Measurements from ENCODE around the gene RALGPS1.
"Not testable (repeated sequence)": the region's sequence is repeated elsewhere in the genome, so short reads cannot be mapped to it uniquely, and the experiment has no call there.

RALGPS1 gene

GRCh38 chr9:127162864-127163365 is 248.3 kb downstream of the RALGPS1 start:
- peak; percentile 17 for DNase-seq

DNA sequence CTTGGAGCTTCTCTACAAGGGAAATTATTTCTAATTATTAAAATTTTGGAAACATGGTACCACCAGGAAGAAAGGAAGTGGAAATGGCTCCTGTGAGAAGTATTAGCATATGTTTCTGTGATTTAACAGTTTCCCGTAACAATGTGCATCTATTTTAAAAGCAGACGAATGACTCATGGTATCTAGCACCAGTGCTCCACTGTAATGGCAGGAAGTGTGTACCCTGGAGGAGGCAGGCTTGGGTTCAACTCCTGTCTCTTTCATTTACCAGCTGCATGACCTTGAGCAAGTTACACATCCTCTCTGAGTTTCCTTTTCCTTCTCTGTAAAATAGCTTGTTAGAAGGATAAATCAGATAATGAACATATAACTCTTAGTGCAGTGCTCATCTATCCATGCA is 248.8 kb downstream of the RALGPS1 start:
- DNase-seq, result peak; percentile 34

- DNase-seq, result peak; percentile 10
Observed at GRCh38 chr9:127165116-127165515, 250.5 kb downstream of the RALGPS1 start.

DNA sequence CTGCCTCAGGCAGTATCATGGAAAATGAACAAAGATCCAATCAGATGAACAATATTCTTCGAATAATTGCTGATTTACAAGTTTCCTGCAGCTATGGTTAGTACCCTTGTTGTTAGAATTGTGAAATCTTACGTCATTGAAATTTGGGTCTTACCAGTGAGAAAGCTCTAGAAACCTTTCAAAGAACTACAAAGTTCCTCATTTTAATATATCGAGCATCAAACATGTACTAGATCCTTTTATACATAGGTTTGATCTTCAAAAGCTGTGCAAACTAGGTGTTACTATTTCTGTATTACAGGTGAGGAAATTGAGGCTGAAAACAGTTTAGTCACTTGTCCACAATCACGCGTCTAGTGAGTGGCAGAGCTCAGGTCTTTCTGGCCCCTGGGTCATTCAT is 251.5 kb downstream of the RALGPS1 start:
- DNase-seq, result no peak

DNA sequence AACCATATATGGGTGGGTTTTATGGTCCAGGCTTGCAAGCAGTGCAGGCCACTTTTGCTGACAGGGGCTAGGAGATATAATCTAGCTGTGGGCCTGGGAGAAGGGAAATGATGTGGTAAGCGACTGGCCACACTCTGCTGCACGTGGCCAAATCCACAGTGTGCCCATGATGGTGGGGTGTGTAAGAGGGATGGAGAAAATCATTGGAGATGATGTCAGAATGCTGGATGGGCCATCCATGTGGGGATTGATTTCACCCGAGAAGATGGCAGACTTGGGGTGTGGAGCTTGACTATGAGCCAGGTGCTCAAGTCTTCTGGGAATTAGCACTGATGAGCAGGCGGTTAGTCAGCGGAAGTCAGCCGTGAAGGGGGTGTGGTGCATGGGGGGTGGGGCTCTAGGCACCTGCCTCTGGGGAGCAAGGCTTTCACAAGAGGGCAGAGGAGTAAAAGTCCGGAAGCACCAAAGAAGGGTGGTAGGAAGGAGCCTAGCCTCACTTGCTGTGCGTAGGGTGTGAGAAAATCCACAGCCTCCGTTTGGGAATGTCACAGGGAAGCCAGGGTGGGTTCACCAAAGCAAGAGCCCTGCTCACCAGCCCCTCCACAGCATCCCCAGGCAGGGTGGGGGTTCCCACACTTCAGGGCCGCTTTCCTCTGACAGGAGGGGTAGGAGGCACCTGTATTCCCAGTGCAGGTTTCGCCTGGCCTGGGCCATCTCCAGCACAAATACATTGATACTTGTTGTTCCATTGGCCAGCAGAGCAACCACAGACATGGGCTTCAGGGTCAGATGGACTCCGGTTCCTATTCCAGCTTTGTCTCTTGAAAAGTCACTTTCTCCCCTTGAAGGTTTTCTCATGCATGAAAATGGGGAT is 252.3 kb downstream of the RALGPS1 start:
- DNase-seq, result no peak

- DNase-seq, result no peak
Observed at GRCh38 chr9:127167560-127168326, 253.2 kb downstream of the RALGPS1 start.

GRCh38 chr9:127168756-127169574 is 254.4 kb downstream of the RALGPS1 start:
- DNase-seq, result no peak

GRCh38 chr9:127169575-127169883 is 254.9 kb downstream of the RALGPS1 start:
- DNase-seq, result no peak

GRCh38 chr9:127170103-127170502 is 255.5 kb downstream of the RALGPS1 start:
- no peak for DNase-seq

GRCh38 chr9:127170652-127171051 is 256.1 kb downstream of the RALGPS1 start:
- DNase-seq, result no peak

- DNase-seq, result not testable (repeated sequence)
Observed at GRCh38 chr9:127171348-127171747, 256.8 kb downstream of the RALGPS1 start.

DNA sequence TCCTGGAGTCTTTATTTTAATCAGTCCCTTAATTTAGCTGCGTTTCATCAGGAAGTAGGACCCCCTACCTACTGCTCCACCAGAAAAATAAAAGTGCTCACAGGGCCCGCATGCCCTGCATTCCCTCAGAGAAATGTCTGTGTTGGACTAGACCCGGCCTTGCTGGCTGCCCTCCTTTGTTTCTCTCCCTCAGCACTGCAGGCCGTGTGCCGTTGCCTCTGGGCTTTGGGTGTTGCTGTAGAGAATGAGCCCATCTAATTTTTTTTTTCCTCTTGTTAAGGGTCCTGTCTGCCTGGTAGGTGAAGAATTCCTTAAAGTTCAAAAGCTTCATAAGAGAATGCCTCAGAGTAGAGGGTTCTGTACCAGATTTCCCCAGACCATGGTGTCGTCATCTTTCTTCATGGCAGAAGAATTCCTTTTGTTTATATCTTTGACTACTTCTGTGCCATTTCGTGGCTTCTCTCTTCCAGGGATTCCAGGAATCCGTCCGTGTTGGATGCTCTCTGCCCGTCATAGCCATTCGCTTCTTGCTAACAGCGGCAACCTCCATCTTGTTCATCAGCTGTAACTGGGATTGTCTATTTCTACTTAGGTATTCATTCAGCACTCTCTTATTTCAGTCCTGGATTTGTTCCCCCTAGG is 257.6 kb downstream of the RALGPS1 start:
- DNase-seq, result no peak

- DNase-seq, result no peak
Observed at GRCh38 chr9:127173063-127173462, 258.5 kb downstream of the RALGPS1 start.

GRCh38 chr9:127174386-127175318 is 260.1 kb downstream of the RALGPS1 start:
- peak; percentile 19 for DNase-seq

GRCh38 chr9:127175319-127175715 is 260.7 kb downstream of the RALGPS1 start:
- DNase-seq, result no peak

DNA sequence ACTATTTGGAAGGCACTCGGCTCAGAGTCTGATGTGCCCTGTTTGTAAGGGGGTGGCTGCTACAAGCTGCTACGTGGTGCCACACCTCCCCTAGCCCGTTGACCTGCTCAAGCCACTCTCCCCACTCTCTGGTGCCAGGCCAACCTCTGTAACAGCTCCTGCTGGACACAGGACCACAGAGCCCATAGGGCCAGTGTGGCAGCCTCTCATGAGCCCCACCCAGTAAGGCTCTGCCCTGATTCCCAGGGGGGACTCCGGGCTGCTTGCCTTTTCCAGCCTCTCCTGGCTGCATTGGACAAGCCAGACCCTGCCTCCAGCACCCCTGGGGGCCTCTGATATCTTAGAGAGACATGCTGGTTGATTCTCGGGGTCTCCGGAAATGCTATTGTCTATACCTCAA is 261.2 kb downstream of the RALGPS1 start:
- DNase-seq, result no peak

GRCh38 chr9:127176631-127177030 is 262.0 kb downstream of the RALGPS1 start:
- DNase-seq, result peak; percentile 12

- peak; percentile 23 for DNase-seq
Observed at GRCh38 chr9:127177231-127177630, 262.6 kb downstream of the RALGPS1 start.

DNA sequence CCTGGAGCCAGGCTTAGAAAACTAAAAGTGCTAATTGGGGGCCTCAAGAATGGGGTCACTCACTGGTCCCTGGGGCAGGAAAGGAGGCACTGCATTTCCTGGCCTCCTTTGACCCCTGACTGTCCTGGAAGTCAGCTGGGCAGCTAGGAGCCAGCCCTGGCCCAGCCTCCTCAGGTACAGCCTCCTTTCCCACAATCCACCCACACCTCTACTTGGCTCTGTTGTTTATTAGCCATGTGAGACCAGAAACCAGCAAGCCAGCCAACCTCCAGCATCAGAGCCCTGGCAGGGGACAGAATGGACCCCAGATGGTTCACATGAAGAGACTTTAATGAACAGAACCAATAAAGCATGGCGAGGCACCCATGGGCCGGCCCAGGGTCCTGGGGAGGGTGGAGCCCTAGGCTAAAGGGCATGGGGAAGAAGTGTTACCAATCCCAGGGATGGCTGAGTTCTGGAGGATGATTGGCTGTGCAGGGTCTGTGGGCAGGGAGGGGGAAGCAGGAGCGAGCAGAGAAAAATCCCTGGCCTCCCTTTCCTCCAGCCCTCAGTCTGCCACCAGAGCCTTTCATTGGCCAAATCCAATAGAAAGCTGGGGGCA is 263.2 kb downstream of the RALGPS1 start:
- peak; percentile 18 for DNase-seq

DNA sequence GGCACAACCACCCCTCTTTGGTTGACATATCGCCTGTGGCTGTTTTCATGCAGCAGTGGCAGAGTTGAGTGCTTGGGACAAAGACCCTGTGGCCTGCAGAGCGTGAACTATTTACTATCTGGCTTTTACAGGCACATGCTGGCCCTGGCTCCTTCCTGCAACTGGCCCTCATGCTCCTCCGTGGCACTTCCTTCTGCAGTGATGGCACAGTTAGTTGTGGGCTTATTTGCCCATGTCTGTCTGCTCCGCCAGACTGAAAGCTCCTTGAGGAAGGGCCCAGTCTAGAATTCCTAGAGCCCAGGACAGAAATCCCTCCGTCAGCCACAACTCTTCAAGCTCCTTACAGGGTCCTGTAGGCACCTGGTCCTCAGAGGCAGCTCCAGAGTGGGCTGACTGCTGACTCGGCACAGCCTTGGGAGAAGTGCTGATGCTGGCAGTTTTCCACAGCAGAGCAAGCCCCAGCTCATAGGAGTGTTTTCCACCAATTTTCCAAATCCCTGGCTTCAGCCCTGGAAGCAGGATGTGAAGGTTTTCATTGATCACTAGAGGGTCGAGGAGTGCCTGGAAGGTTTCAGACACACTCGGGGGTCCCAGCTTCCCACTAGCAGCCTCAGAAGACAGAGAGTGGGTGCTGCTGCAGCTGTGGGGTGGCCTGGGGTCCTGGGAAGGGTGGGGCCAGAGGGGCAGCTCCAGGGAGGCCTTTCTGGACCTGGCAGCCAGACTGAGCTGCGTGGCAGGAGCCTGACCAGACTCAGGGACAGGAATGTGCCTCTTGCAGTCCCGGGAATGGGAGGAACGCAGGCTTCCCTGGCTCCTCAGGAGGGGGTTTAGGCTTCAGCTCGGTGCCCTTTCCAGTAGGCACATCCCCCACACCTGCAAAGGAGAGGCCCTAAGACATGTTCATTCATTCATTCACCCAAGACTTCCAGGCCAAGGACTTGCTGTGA is 264.4 kb downstream of the RALGPS1 start:
- DNase-seq, result peak; percentile 70

Measured in femur (tissue), 1 donor.